Brain pericyte (primary cell): ENCODE measurements around the gene ATE1.
"Not testable (repeated sequence)": the region's sequence is repeated elsewhere in the genome, so short reads cannot be mapped to it uniquely, and the experiment has no call there.

Source experiments
- DNase-seq: peaks from one replicate; pipeline ENCODE4 v3.0.0-alpha.2; 2012; ENCODE audit warnings: low read depth, low spot score

The ATE1 gene

DNA sequence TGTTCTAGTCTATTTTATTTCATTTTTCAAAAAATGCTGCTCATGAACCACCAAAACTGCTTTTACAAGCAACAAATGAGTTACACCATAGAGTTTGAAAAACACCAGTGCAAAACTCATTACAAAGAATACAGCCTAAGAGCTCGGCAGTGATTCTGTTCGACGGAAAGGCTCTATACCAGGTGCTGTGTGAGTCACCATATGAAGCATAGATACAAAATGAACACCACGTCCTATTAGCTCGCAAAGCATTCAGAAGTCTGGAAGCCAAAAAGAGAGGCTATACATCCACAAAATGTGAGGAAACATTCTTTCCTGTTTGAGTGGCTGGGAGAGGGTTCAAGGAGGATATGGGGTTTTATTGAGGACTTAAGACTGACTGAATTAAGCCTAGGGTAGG, 136.1 kb downstream of the ATE1 start:
- DNase-seq = no peak

- DNase-seq = no peak
These were observed 139.1 kb downstream of the ATE1 start for GRCh38 chr10:121788717-121789116.

- no peak for DNase-seq
These were observed 139.7 kb downstream of the ATE1 start for GRCh38 chr10:121788115-121788514.

GRCh38 chr10:121787169-121787568, 140.7 kb downstream of the ATE1 start:
- DNase-seq = no peak

DNA sequence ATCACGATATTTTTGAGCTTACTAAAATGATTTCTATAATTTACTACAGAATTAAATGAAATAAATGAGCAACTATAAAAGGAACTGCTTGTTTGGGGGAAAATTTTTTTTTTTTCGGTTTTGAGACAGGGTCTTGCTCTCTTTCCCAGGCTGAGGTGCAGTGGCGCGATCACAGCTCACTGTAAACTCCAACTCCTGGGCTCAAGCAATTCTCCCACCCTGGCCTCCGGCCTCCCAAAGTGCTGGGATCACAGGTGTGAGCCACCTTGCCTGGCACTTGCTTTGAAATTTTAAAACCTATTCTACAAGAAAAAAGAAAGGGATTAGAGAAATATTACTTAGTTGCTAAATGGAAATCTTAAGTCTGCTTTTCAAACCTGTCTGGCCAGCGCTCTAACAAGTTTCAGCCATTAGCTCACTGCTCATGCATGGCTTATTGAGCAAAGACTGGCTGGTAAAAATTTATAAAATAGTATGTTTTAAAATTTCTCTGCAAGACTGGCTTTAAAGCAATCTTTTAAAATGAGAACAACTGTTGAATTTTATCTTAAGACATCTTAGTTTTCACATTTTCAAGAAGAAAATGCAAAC, 144.0 kb downstream of the ATE1 start:
- DNase-seq = no peak

GRCh38 chr10:121781101-121781500, 146.7 kb downstream of the ATE1 start:
- no peak for DNase-seq

- DNase-seq = no peak
These were observed 153.0 kb downstream of the ATE1 start for GRCh38 chr10:121774813-121775212.

GRCh38 chr10:121774404-121774803, 153.4 kb downstream of the ATE1 start:
- no peak for DNase-seq

GRCh38 chr10:121772884-121773283, 154.9 kb downstream of the ATE1 start:
- no peak for DNase-seq

GRCh38 chr10:121772406-121772805, 155.4 kb downstream of the ATE1 start:
- no peak for DNase-seq

DNA sequence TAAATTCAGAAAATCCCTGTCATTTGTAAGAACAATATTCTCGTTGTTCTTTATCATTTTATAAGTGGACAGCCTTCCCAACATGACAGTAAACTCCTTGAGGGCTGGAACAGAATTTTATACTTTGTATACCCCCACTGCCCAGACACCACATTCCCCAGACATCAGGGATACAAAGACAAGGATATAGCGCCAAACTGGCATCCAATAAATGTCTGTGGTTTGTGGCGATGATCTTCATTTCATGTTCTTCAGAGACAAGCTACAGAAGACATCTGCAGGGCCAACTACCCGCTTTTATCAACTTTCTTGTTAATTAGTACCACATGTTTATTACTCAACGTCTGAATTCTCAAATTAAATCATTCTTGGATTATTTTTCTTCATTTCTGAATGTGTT, 155.9 kb downstream of the ATE1 start:
- no peak for DNase-seq

DNA sequence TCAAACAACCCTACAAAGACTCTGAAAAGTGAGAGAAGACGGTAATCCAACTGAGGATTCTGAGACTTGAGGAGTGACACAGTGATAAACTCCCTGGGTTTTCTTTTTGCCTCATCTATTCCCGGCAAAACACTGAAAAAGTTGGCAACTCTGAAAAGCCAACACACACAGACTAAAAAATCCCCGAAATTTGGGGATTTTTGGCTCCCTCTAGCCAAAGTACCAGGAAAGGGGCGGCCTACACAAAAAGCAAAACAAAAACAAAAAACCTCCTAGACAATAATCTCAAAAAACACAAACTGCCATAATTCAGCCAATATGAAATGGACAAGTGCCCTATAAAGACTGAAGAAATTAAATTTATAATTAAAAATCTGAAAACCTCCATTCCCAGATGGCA, 161.4 kb downstream of the ATE1 start:
- no peak for DNase-seq

DNA sequence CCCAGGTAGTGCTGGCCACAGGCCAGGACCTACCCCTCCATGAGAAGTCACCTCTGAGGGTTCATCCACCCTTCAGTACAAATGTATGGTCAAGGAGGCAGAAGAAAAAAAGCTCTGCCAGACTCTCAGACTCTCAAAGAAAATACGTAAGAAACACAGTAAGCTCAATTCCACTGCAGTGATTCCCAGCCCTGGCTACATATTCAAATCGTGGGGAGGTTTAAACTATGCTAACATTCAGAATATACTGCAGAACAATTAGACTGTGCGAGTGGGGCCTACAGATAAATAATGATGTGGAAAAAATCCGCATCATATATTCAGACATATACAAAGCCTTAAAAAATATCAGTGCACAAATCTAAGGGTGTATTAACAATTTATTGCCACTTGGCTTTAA, 162.6 kb downstream of the ATE1 start:
- no peak for DNase-seq

DNA sequence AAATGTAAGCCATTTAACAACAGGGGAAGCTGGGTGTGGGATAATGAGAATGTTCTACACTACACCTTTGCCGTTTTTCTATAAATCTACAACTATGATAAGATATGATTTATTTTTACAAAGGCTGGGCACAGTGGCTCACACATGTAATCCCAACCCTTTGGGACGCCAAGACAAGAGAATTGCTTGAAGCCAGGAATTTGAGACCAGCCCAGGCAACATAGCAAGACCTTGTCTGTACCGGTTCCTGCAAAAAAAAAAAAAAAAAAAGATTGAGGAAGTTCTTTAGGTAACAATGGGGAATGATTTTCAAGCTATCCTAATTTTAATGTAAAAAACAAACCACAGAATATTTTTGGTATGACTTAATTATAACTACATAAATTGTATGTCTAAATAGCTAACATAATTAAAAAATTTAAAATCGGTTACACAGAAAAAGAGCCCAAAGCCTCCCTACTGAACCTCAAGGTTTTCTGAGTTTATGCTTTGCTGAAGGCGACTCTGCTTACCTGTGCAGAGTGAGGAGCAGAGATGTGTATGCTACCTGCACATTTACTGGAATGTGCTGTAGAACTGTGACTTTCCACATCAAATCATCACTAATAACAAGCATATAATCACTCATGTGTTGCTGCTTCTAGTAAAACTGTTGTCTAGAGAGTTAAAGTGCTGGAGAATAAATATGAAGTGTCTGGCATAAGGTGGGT, 163.4 kb downstream of the ATE1 start:
- DNase-seq = no peak

- not testable (repeated sequence) for DNase-seq
These were observed 170.6 kb downstream of the ATE1 start for GRCh38 chr10:121757241-121757640.

- DNase-seq = not testable (repeated sequence)
These were observed 172.3 kb downstream of the ATE1 start for GRCh38 chr10:121755496-121755895.

- DNase-seq = no peak
These were observed 173.2 kb downstream of the ATE1 start for GRCh38 chr10:121754666-121755065.

GRCh38 chr10:121753726-121754476, 173.9 kb downstream of the ATE1 start:
- DNase-seq = peak; percentile 1

DNA sequence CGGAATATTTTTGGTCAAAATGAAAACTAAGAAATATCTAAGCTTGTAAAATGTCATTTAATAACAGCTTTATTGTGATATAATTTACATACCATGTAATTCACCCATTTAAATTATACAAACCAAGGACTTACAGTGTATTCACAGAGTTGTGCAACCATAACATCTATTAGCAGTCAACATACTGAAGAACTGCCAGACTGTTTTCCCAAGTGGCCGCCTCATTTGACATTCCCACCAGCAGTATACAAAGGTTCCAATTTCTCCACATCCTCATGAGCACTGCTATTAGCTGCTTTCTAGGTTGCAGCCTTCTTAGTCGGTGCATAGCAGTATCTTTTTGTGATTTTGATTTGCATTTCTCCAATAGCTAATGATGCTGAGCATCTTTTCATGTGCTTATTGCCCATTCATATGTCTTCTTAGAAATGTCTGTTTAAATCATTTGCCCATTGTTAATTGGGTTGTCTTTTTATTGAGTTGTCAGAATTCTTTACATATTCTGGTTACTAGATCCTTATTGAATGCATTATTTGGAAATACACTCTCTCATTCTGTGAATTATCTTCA, 176.6 kb downstream of the ATE1 start:
- DNase-seq = no peak

DNA sequence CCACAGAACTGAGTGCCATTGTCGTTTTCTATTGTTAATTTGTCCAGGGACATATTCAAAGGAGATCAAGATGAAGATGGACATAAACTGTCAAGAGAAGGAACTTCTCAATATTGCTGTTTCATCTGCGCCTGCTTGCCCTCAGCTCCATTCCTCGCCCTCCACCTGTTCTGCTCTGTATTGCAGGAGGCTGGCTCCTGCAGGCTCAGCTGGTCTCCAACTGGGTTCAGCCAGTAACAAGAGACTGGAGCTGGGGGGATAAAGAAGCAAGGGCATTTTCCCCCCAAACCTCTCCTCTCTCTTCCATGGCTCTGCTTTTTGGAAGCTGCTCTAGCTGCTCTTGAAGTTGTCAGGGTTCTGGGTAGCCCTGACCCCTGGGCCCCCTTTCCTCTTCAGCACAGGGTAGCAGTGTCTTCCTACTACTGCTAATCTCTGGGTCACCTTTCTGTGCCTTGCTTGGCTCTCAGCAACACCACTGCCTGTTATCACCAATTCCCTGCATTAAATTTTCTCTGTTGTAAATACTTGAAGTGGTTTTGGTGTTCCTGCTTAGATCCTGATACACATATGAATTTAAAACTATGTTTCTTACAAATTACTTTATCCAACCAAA, 180.6 kb downstream of the ATE1 start:
- DNase-seq = no peak

DNA sequence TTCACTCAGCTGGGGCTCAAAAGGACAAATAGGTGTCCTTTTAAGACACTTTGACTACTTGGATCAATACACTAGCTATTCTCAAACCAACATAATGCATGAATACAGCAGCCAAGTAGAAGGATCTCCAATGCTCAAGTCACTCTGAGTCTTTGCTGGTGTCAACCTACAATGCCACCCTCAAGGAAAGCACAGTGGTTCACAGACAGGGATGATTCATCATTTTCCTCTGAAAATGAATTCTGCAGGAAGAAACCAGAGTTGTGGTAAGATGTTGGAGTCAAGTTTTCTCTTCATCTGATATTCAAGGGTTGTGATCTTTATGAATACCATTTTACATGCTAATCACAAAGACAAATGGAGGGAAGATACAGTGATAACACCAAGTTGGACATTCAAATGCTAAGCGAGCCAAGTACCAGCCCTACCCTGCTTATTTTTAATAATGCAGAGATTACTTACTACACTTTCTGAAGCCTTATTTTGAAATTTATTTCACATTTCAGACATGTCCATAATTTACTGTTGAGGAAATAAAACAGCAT, 186.5 kb downstream of the ATE1 start:
- no peak for DNase-seq

DNA sequence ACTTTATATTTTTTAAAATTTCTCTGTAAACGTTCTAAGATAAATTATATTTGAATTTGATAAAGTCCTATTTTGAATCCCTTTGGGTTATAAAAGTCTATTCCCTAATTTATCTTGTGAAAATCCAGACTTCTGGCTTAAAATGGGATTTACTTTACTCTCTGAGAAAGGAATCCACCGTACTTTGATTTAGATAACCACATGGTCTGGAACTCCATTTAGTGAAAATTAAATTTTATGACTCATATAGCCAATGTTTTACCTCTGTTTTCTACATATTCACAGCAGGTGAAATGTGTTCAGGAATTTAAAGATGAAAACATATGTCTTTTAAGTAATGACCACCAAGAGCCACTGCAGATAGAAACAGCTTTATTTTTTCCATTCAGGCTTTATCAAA, 187.8 kb downstream of the ATE1 start:
- DNase-seq = no peak
